Stimulated activated memory B cell treated with anti-CD40 and anti-IgM and Interleukin-4, amounts not matched to agents 10 μg/mL and 1 μg/mL and 100 μg/mL, for 72 hours (primary cell): ENCODE measurements around the gene DUSP8.
"Not testable (repeated sequence)": the region's sequence is repeated elsewhere in the genome, so short reads cannot be mapped to it uniquely, and the experiment has no call there.

Experiments
- ATAC-seq: fragments of 150-1000 bp; cut with Tn5 transposase; 2 replicates; pipeline ENCODE4 v1.10.0; 2021
- H3K27ac Mint-ChIP-seq: one replicate; pipeline ENCODE4 v1.8.0; 2022; ENCODE audit warnings: mild to moderate bottlenecking, mixed read lengths
- H3K27me3 Mint-ChIP-seq: one replicate; pipeline ENCODE4 v1.8.0; 2022; ENCODE audit warnings: mixed read lengths
- H3K36me3 Mint-ChIP-seq: one replicate; pipeline ENCODE4 v1.8.0; 2022; ENCODE audit warnings: mixed read lengths
- H3K4me1 Mint-ChIP-seq: one replicate; pipeline ENCODE4 v1.8.0; 2022; ENCODE audit warnings: mixed read lengths
- H3K4me3 Mint-ChIP-seq: one replicate; pipeline ENCODE4 v1.8.0; 2022; ENCODE audit warnings: mild to moderate bottlenecking, moderate library complexity, mixed read lengths
- H3K9me3 Mint-ChIP-seq: one replicate; pipeline ENCODE4 v1.8.0; 2022; ENCODE audit warnings: mixed read lengths

DUSP8 gene

GRCh38 chr11:1597331-1597993 lies 25.4 kb upstream of the DUSP8 start:
- H3K9me3 Mint-ChIP-seq, result no peaks in the 10 kb centered on the region
- H3K27me3 Mint-ChIP-seq, result peaks cover 20% of the 10 kb centered on the region
- H3K4me3 Mint-ChIP-seq, result no peak overlapping the region
- ATAC-seq, result no peak
- H3K27ac Mint-ChIP-seq, result no peak overlapping the region
- H3K4me1 Mint-ChIP-seq, result peaks cover 33% of the 10 kb centered on the region
- H3K36me3 Mint-ChIP-seq, result peaks cover 6% of the 10 kb centered on the region

DNA sequence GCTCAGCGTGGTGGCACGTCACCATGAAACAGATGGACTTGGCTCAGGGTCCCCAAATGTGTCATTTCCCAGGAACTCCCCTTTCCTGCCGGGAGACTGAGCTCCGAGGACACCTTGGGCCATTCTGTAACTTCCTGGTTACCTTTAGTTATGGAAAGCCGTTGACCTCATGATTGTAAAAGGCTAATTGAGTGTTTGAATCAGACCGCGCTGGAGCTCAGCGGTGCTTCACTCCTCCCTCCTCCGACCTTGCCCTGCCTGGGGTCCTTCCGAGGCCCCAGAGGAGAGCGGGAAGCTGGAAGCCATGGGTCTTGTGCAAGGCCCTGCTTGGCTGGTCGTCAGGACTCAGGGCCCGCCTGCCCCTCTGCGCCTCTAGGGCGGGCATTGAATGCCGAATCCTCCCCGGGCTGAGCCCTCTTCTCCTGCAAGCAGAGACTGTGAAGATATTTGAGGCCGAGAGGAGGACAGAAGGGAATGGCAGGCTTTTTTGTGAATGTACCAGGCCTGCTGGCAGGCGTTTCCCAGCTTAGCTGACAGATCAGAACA lies 24.6 kb upstream of the DUSP8 start:
- H3K4me1 Mint-ChIP-seq, result peaks cover 28% of the 10 kb centered on the region

GRCh38 chr11:1595994-1596575 lies 24.0 kb upstream of the DUSP8 start:
- H3K4me1 Mint-ChIP-seq, result peaks cover 23% of the 10 kb centered on the region
- not testable (repeated sequence) for H3K9me3 Mint-ChIP-seq, H3K4me3 Mint-ChIP-seq, H3K27ac Mint-ChIP-seq, ATAC-seq, H3K36me3 Mint-ChIP-seq
- H3K27me3 Mint-ChIP-seq, result peaks cover 20% of the 10 kb centered on the region

More for the DNA sequence above, 24.6 kb upstream of the DUSP8 start:
- not testable (repeated sequence) for H3K27ac Mint-ChIP-seq, H3K36me3 Mint-ChIP-seq, H3K4me3 Mint-ChIP-seq, H3K9me3 Mint-ChIP-seq, ATAC-seq
- peaks cover 20% of the 10 kb centered on the region for H3K27me3 Mint-ChIP-seq

GRCh38 chr11:1592628-1593027 lies 20.6 kb upstream of the DUSP8 start:
- no peaks in the 10 kb centered on the region for H3K9me3 Mint-ChIP-seq

DNA sequence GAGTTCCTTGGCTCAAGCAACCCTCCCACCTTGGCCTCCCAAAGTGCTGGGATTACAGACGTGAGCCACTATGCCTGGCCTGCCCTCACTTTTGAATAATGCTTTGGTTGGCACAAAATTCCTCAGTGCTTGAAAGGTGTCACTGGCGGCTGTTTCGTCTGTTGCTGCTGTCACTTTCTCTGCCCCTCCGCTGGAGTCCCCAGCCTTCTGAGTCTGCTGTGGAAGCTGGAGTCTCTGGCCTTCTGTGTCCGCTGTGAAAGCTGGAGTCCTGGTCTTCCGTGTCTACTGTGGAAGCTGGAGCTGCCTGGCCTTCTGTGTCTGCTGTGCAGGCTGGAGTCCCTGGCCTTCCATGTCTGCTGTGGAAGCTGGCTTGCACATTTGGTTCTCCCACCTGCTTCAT lies 17.9 kb upstream of the DUSP8 start:
- H3K9me3 Mint-ChIP-seq, result no peaks in the 10 kb centered on the region
- no peak overlapping the region for H3K27ac Mint-ChIP-seq
- no peak for ATAC-seq
- H3K4me3 Mint-ChIP-seq, result no peak overlapping the region
- H3K36me3 Mint-ChIP-seq, result no peaks in the 10 kb centered on the region
- peaks cover 17% of the 10 kb centered on the region for H3K27me3 Mint-ChIP-seq
- peaks cover 37% of the 10 kb centered on the region for H3K4me1 Mint-ChIP-seq

More at GRCh38 chr11:1592628-1593027, 20.6 kb upstream of the DUSP8 start:
- no peak overlapping the region for H3K4me3 Mint-ChIP-seq
- H3K27ac Mint-ChIP-seq, result no peak overlapping the region
- ATAC-seq, result no peak
- H3K27me3 Mint-ChIP-seq, result peaks cover 29% of the 10 kb centered on the region
- peaks cover 35% of the 10 kb centered on the region for H3K4me1 Mint-ChIP-seq
- peaks cover 6% of the 10 kb centered on the region for H3K36me3 Mint-ChIP-seq

DNA sequence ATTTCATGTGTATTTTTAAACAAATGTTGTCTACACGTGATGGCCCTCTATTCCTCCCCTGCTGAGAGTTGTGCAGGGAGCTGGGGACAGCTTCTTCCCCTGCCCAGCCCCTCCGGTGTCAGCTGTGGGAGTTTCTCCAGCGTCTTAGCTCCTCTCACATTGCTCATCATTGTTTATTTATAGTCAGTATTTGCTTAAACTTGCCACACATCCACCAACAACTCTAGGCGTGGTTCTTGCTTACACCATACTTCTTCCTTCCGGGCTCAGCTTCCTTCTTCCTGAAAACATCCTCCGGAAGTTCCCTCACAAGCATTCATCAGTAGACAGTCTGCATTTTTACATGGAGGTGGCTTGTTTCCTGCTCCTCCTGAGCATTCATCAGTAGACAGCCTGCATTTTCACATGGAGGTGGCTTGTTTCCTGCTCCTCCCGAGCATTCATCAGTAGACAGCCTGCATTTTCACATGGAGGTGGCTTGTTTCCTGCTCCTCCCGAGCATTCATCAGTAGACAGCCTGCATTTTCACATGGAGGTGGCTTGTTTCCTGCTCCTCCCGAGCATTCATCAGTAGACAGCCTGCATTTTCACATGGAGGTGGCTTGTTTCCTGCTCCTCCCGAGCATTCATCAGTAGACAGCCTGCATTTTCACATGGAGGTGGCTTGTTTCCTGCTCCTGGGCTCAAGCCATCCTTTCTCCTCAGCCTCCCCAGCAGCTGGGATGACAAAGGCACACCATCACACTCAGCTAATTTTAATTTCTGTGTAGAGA lies 17.3 kb upstream of the DUSP8 start:
- H3K36me3 Mint-ChIP-seq, H3K9me3 Mint-ChIP-seq: not testable (repeated sequence)
- Mint-ChIP-seq H3K27ac (peak overlapping the region; percentile 71), H3K27me3 (peaks cover 18% of the 10 kb centered on the region), H3K4me1 (peaks cover 35% of the 10 kb centered on the region), H3K4me3 (peak overlapping the region; percentile 57)
- peak; percentile 80 for ATAC-seq

- no peak for ATAC-seq
- Mint-ChIP-seq H3K27me3 (peaks cover 30% of the 10 kb centered on the region), H3K36me3 (no peaks in the 10 kb centered on the region), H3K4me1 (peaks cover 49% of the 10 kb centered on the region), H3K9me3 (no peaks in the 10 kb centered on the region), H3K4me3 (no peak overlapping the region), H3K27ac (no peak overlapping the region)
Measured at GRCh38 chr11:1586699-1587098, 14.6 kb upstream of the DUSP8 start.

GRCh38 chr11:1584661-1585370 lies 12.7 kb upstream of the DUSP8 start, which contains the start of gene KRTAP5-1:
TSS of gene KRTAP5-1 (minus strand) at chr11:1585283. CDS start at chr11:1585249, 34 bp downstream.
- peak within 1 kb of the TSS; percentile 21 for H3K4me3 Mint-ChIP-seq
- ATAC-seq, H3K36me3 Mint-ChIP-seq, H3K9me3 Mint-ChIP-seq: not testable (repeated sequence)
- H3K27ac Mint-ChIP-seq, result peak within 1 kb of the TSS; percentile 30
- H3K4me1 Mint-ChIP-seq, result peaks cover 49% of the 10 kb centered on the region
- H3K27me3 Mint-ChIP-seq, result peaks cover 30% of the 10 kb centered on the region

GRCh38 chr11:1582909-1583308 lies 10.8 kb upstream of the DUSP8 start:
- not testable (repeated sequence) for H3K36me3 Mint-ChIP-seq, ATAC-seq, H3K9me3 Mint-ChIP-seq, H3K4me3 Mint-ChIP-seq, H3K27ac Mint-ChIP-seq
- Mint-ChIP-seq H3K27me3 (peaks cover 20% of the 10 kb centered on the region), H3K4me1 (peaks cover 32% of the 10 kb centered on the region)

DNA sequence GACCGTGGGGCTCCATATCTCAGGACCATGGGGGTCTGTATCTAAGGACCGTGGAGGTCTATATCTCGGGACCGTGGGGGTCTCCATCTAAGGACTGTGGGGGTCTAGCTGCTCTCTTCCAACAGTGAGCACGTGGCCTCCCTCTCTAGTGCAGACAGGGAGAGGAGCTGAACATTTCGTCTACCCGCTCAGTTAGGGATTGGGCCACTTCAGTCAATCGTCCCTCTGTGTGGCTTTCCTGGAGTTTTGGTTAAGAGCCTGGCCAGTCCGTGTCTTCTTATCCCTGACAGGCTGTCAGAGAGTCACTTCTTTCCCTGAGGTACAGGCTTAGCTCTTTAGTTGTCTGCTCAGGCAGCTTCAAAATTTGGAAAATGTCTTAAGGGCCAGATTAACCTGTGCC lies 9.9 kb upstream of the DUSP8 start:
- ATAC-seq, result no peak
- H3K4me3 Mint-ChIP-seq, result no peak overlapping the region
- H3K36me3 Mint-ChIP-seq, result peaks cover 8% of the 10 kb centered on the region
- peaks cover 23% of the 10 kb centered on the region for H3K4me1 Mint-ChIP-seq
- no peak overlapping the region for H3K27ac Mint-ChIP-seq
- peaks cover 19% of the 10 kb centered on the region for H3K27me3 Mint-ChIP-seq
- peaks cover 7% of the 10 kb centered on the region for H3K9me3 Mint-ChIP-seq

- Mint-ChIP-seq H3K27ac (no peak overlapping the region), H3K27me3 (no peaks in the 10 kb centered on the region)
- ATAC-seq, result no peak
Measured at GRCh38 chr11:1576825-1577224, 4.8 kb upstream of the DUSP8 start.

GRCh38 chr11:1575756-1576155 lies 3.7 kb upstream of the DUSP8 start:
- not testable (repeated sequence) for H3K27ac Mint-ChIP-seq, H3K36me3 Mint-ChIP-seq, ATAC-seq, H3K9me3 Mint-ChIP-seq, H3K27me3 Mint-ChIP-seq
- peak overlapping the region; percentile 51 for H3K4me3 Mint-ChIP-seq
- H3K4me1 Mint-ChIP-seq, result peaks cover 16% of the 10 kb centered on the region

More at GRCh38 chr11:1576825-1577224, 4.8 kb upstream of the DUSP8 start:
- Mint-ChIP-seq H3K4me1 (peaks cover 16% of the 10 kb centered on the region), H3K9me3 (peaks cover 7% of the 10 kb centered on the region), H3K36me3 (peaks cover 8% of the 10 kb centered on the region), H3K4me3 (no peak overlapping the region)

GRCh38 chr11:1574933-1575242 lies 2.8 kb upstream of the DUSP8 start:
- H3K27ac Mint-ChIP-seq, result no peak overlapping the region
- H3K4me3 Mint-ChIP-seq, result no peak overlapping the region
- H3K4me1 Mint-ChIP-seq, result peaks cover 25% of the 10 kb centered on the region
- H3K9me3 Mint-ChIP-seq, result peaks cover 7% of the 10 kb centered on the region
- H3K27me3 Mint-ChIP-seq, result no peaks in the 10 kb centered on the region
- H3K36me3 Mint-ChIP-seq, result peaks cover 8% of the 10 kb centered on the region
- ATAC-seq, result no peak

- peak overlapping the region; percentile 70 for H3K27ac Mint-ChIP-seq
- H3K27me3 Mint-ChIP-seq, result no peaks in the 10 kb centered on the region
- H3K4me1 Mint-ChIP-seq, result peaks cover 30% of the 10 kb centered on the region
- peaks cover 7% of the 10 kb centered on the region for H3K9me3 Mint-ChIP-seq
- H3K36me3 Mint-ChIP-seq, result peaks cover 8% of the 10 kb centered on the region
- peak overlapping the region; percentile 77 for H3K4me3 Mint-ChIP-seq
- peak; percentile 84 for ATAC-seq
Measured at GRCh38 chr11:1574238-1574932, 2.3 kb upstream of the DUSP8 start.
